GM19397 (cell line): Measurements from ENCODE around the gene TBX6.
"Not testable (repeated sequence)": the region's sequence is repeated elsewhere in the genome, so short reads cannot be mapped to it uniquely, and the experiment has no call there.

ENCODE experiments used
- ATAC-seq: cut with Tn5 transposase; IDR thresholded peaks from one replicate; pipeline ENCODE4 v1.9.1; 2021; ENCODE audit warnings: mild to moderate bottlenecking, moderate library complexity; ENCODE audit not compliant: unreplicated experiment

The TBX6 gene

GRCh38 chr16:30066761-30067583 lies 24.8 kb downstream of the TBX6 start:
- ATAC-seq = no peak

DNA sequence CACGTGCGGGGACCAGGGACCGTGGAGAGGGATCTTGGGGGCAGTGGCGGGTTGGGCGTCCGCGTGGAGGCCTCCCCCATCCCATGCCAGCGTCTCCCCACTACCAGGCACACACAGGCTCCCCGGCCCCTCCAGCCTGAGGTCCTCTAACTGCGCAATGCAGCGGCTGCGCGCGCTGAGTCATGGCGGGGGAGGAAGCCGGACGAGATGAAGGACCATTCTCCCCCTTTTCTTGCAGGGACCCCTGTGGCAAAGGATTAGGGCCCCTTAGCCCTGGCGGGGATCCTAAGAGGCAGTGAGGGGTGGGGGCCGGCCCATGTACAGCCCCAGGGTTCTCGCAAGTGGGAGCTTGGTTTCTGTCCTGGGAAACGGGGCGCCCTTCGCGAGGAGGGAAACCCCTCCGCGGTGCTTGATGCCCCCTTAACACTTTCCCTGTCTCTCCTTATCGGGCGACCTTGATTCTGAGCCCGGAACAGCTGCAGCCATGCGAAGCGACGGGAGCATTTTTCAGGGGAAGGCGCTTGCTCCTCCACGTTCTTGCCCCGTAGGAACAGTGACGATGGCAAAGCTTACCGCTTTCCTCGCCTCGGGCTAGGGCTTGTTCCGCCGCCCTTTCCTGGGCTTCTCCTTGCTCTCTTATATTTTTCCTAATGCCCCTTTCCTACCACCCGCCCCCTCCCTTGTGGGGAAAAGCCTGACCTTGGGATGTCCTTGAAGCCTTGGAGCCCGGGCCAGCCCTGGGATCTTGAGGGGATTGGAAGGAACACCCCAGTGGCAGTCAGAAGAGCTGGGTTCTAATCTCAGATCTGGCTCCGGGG lies 25.6 kb downstream of the TBX6 start:
- peak; percentile 1 for ATAC-seq

- peak; percentile 77 for ATAC-seq
These were observed 26.4 kb downstream of the TBX6 start, which contains the start of gene ALDOA for GRCh38 chr16:30065102-30065942. ALDOA (plus strand) TSS chr16:30065760; CDS start chr16:30066898, 1,138 bp downstream.

GRCh38 chr16:30064729-30065101 lies 27.0 kb downstream of the TBX6 start:
- peak; percentile 2 for ATAC-seq

DNA sequence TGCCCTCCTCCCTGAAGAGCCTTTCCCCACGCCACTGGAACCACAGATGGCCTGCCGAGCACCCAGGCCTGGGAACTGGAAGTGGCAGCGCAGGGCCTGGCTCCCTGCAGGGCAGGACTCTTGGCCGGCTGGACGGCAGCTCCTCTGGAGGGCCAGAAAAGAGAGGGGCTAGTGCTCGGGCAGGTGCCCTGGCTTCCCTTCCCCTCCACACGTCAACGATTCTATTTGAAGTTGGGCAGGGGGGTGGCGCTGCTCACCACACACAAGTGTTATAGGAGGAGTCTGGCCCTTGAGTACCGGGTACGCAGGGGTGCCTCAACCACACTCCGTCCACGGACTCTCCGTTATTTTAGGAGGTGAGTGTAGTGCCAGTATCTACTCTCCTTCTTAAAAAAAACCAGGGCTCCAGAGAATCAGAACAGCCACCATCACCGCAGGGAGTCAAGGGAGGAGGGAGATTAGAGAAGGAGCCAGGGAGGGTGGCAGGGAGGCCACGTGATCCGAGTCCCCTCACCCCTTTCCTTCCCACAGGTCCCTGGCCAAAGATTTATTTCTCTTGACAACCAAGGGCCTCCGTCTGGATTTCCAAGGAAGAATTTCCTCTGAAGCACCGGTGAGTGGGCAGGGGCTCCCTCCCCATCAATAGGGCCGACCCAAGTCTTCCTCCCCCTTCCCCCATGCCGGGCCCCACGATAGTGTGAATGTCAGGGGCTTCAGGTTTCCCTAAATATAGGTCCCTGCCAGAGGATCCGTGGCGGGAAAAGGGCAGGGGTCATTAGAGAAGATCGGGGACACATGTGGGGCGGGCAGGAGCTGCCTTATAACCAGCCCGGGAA lies 27.6 kb downstream of the TBX6 start:
- no peak for ATAC-seq

DNA sequence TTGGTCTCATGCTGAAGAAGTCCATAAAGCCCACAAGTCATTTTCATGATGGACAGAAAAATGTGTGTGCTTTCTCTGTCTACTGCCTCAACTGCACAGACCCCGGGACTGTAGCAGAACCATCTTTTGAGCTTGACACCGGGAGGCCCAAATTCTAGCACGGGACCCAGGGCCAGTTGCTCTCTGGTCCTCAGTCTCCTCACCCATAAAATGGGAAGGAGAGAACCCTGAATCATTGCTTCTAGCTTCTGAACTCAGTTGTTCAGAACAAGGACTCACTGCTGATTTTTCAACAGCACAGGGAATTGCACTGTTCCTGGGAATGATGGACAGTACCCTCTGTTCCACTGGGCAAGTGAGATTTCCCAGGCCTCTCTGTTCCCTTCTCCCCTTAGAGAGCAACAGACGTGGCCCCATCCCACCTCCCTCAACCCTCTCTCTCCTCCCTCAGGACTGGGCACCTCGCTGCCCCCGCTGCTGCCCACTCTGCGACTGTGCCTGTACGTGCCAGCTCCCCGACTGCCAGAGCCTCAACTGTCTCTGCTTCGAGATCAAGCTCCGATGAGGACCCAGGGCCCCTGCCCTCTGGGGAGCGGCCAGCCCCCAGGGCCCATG lies 28.3 kb downstream of the TBX6 start:
- no peak for ATAC-seq

DNA sequence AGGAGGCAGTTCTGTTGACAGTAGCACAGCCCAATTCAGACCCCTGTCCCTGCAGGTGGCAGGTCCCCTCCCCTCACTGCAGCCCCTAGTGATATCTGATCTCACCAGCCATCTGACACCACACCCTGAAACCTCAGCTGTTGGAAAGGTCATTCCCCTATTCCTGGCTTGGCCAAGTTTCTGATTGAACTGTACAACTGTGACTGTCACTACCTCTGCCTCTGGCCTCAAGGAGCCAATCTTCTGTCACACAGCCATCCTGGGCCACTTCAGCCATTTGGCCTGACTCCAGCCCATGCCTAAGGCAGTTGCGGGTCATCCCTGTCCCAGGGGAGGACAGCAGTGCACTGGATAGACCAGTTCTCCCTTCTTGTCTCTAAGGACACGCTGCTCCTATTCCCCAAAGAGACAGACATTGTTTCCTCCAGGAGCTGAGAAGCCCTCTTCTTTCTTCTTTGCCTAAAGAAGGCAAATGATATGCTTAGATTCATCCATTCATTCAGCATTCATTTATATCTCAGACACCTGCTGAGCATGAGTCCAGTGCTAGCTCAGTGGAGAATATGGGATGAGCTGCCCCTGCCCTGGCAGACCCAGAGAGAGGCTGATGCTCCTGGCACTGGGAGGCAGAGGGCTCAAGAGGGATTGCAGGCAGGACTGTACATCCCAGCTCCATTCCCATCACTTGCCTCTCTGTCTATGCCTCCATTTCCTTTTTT lies 30.7 kb downstream of the TBX6 start:
- ATAC-seq = no peak

DNA sequence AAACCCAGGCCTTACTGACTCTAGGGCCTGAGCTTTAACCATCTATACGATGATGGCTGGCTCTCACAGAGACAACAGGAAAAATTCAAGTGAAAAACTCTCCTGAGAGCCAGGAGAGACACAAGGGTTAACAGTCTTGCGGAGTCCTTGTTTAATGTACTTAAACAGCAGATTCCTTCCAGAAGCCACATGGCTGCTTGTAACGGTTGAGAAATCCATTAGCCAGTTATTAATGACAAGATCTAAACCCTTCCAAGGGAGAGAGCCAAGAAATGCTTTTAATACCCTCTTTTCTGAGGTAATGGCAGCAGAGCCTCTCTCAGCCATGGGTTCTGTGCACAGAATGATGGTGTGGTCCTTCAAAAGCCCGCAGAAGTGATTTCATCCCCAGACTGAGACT lies 31.4 kb downstream of the TBX6 start:
- no peak for ATAC-seq

- ATAC-seq = no peak
These were observed 36.7 kb downstream of the TBX6 start for GRCh38 chr16:30054959-30055553.

- no peak for ATAC-seq
These were observed 37.3 kb downstream of the TBX6 start for GRCh38 chr16:30054451-30054850.

GRCh38 chr16:30053376-30054015 lies 38.2 kb downstream of the TBX6 start:
- peak; percentile 9 for ATAC-seq

- peak; percentile 84 for ATAC-seq
These were observed 38.9 kb downstream of the TBX6 start for GRCh38 chr16:30052671-30053372.

DNA sequence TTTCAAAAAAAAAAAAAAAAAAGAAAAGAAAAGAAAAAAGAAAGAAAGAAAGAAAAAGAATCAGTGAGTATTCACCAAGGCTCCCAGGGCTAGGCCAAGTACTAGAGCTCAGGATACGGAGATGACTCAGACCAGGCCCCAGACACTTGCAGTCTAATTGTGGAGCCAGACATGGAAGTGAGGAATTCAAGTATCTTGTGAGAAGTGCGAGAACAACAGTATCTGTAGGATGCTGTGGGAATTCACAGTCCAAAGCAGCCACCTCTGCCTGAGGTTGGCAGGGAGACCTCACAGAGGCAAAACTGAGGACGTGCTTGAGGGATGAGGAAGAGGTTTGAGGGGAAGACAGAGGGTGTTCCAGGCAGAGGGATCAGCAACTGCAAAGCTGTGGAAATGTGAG lies 40.2 kb downstream of the TBX6 start:
- no peak for ATAC-seq

- no peak for ATAC-seq
These were observed 41.9 kb downstream of the TBX6 start for GRCh38 chr16:30049871-30050270.

DNA sequence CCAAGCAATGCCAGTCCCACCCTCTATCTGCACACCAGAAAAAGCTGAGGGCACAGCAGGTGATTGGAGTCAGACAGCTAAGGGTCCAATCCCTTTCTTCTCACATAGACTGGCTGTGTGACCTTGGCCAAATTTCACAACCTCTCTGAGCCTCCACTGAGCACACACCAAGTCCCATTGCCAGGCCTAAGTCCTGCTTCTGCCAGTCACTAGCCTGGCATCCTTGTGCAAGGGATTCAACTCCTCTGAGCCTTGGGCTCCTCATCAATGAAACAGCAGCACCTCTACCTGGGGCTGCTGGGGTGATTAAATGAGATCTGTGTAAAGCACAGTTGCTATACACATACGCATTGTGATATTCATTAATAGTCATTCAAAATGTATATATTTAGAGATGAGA lies 45.1 kb downstream of the TBX6 start:
- ATAC-seq = no peak

DNA sequence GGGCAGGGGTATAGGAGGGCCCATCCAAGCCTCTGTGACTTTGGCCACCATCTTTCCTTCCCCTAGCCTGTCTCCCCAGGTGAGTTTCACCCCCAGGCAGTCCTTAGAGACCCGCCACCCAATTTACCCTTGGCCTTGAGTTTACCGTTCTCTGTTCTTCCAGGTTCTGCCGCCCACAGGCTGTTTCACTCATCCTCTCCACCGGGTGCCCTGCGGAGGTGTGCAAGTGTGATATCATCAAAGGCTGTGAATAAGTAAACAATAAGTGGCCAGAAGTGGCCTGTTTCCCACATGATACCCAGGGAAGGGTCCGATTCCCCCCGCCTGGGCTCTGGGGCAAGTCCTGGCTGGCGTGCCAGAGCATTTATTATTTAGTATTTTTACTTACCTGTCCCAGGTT lies 45.5 kb downstream of the TBX6 start:
- no peak for ATAC-seq

- no peak for ATAC-seq
These were observed 49.9 kb downstream of the TBX6 start for GRCh38 chr16:30041841-30042240.

DNA sequence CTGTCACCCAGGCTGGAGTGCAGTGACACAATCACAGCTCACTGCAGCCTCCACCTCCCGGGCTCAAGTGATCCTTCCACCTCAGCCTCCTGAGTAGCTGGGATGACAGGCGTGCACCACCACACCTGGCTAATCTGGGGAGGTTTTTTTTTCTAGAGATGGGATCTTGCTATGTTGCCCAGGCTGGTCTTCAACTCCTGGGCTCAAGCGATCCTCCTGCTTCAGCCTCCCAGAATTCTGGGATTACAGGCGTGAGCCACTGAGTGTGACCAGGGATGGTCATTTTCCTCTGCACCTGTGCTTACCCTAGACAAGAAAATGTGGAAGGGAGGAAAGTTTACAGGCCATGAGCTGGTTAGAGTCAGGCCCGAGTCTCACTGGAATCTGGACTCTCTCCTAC lies 51.0 kb downstream of the TBX6 start:
- ATAC-seq = not testable (repeated sequence)
